D721Med (cell line): Measurements from ENCODE around the gene ELFN2.

Source experiments
- DNase-seq: peaks from one replicate; pipeline ENCODE4 v3.0.0; 2011; ENCODE audit warnings: low spot score; ENCODE audit not compliant: insufficient read length
- FAIRE-seq: peaks from 2 replicates; lab custom pipeline; 2011; peaks lifted over from hg19 to GRCh38; lab: Jason Lieb, UNC
- TF ChIP-seq, protein P1 (sequence below): IDR thresholded peaks from 2 replicates; pipeline ENCODE4 v1.5.1; 2012; ENCODE audit warnings: mild to moderate bottlenecking, control low read depth; ENCODE audit not compliant: insufficient read depth; ENCODE audit errors: missing control alignments

The ELFN2 gene

DNA sequence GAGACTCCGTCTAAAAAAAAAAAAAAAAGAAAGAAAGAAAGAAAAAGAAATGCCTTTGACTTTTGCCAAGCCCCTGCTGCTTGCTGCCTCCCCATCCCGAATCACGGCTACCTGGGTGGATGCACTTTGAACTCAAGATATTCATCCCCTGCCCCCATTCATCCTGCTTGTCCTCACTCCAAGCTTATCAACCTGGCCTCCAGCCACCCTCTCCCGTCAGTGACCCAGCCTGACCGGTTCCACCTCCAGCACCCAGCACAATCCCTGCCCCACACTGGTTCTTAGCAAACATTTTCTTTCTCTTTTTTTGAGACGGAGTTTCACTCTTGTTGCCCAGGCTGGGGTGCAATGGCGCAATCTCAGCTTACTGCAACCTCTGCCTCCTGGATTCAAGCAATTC is 100.6 kb downstream of the ELFN2 start:
- no peak for DNase-seq
- TF ChIP-seq, protein P1, sequence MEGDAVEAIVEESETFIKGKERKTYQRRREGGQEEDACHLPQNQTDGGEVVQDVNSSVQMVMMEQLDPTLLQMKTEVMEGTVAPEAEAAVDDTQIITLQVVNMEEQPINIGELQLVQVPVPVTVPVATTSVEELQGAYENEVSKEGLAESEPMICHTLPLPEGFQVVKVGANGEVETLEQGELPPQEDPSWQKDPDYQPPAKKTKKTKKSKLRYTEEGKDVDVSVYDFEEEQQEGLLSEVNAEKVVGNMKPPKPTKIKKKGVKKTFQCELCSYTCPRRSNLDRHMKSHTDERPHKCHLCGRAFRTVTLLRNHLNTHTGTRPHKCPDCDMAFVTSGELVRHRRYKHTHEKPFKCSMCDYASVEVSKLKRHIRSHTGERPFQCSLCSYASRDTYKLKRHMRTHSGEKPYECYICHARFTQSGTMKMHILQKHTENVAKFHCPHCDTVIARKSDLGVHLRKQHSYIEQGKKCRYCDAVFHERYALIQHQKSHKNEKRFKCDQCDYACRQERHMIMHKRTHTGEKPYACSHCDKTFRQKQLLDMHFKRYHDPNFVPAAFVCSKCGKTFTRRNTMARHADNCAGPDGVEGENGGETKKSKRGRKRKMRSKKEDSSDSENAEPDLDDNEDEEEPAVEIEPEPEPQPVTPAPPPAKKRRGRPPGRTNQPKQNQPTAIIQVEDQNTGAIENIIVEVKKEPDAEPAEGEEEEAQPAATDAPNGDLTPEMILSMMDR, result no peak
- no peak for FAIRE-seq

DNA sequence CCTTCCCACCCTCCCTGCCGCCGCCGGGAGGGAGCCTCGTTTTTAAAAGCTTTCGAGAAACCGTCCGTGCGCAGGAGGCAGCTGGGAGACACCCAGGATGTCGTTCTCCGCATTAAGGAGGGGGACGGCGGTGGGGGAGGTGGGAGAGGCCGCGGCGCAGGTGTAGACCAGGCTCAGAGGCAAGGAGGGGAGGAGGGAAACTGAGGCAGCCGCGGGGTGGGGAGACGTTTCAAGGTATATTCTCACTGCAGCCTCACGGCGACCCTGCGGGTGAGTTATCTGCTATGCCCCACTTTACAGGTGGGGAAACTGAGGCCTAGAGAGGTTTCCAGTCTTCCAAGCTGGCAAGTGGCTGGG is 102.3 kb downstream of the ELFN2 start:
- no peak for DNase-seq
- TF ChIP-seq, protein P1, result no peak
- no peak for FAIRE-seq

DNA sequence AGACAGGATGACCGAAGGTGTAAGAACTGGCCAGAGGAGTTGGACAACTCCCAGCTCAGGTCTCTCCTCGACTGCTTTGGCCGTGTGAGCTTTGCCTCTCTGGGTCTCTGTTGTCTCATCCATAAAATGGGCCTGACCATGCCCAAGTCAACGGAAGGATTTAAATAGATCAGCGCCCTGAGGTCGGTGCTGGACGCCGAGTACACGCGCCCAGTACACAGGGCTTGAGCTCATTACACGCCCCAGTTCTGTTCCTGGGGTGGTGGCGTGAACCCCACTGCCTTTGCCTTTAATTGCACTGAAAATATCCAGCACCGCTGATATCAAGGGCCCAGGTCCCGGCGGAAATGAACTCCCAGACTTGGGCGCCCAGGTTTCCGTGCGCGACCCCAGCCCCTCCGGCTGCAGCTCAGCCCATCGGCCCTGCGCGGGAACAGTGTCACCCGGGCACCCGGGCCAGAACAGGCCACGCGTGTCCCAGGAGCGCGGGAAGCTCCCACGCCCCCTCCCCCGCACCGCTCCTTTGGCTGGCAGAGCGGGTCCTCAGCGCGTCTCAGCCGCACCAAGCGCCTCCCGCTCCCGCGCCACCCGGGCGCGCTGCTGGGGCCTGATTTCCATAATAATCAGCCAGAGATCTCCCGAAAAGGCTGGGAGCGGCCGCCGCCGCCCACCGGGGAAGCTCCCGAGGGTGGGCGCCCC is 102.8 kb downstream of the ELFN2 start:
- DNase-seq, result no peak
- TF ChIP-seq, protein P1, result no peak
- FAIRE-seq, result no peak

DNA sequence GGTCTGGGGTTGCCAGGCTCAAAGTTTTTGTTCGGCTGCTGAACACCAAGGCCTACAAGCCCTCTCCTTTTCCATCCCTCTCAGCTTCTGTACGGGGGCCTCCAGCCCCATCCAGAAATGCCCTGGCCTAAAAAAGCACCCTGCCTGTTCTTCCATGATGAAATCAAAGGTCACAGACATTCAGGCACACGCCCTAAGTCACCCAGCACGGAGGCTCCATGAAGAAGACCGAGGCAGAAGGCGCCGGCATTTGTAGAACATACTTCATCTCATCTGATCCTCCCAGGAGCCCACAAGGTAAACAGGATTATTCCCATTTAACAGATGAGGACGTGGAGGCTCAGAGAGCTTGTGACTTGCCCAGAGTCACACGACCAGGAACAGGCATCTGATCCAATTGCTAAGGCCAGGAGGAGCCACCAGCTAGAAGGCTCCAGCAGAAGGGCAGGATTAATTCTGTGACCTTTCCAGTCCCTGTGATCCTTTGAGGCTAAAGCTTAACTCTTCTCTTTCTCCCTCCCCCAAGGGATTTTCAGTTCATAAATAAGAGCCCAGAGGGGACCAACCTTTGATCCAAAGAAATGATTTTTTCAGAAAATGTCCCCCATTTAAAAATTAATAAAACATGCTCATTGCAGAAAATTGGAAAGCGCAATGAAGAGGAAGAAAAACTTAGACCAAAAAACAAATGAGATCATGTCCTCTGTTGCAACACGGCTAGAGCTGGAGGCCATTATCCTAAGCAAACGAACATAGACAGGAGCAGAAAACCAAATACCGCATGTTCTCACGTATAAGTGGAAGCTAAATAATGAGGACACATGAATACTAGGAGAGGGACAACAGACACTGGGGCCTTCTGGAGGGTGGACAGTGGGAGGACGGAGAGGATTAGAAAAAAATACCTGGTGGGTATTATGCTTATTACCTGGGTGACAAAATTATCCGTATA is 106.3 kb downstream of the ELFN2 start:
- FAIRE-seq, result no peak
- no peak for DNase-seq
- TF ChIP-seq, protein P1, result no peak

DNA sequence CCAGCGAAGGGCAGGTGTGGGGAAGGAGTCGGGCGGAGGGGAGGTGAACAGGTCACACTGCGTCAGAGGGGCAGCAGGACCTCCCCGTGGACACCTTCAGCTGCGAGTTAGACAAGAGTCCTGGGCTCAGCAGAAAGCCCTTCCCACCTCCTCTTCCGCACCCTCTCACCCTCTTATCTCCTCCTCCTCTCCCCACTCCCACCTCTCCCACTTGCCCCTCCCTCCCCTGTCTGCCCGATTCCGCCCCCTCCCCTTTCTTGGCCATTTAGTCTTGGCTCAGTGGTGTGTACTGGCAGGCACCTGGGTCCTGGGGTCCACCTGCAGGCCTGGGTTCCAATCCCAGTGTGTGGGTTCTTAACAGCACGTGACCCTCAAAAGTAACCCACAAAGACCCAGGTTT is 107.8 kb downstream of the ELFN2 start:
- TF ChIP-seq, protein P1, result no peak
- no peak for FAIRE-seq
- no peak for DNase-seq

DNA sequence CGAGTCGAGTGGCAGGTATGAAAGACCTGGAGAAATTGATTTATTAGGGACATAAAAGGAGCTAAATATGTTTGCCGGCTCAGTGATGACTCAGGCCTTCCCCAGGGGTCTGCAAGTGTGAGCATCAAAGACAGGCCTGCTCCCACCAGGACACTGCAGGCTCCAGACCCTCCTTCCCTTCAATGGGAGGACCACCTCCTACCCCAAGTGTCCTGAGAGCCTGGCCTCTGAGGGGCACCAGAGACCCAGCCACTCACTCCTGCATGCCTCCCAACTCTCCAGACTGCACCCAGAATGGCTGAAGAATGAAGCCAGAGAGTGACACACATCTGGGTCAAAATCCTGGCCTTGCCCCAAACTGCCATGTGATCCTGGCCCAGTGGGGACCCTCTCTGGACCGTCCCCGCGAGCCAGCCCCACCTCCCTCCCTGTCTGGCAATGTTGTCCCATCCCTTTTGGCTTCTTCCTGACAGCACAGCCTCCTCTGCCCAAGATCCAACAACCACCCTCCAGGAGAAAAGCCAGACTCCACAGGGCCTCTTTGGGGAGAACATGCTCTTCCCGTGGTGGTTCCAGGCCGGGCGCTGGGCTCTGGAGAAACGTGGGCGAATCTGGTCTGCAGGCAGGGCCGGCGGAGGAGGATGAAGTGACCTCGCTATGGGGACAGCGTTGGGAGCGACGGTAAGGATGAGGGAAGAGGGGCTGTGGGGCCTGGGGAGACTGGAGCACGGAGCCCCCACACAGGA is 108.7 kb downstream of the ELFN2 start:
- DNase-seq (no peak), FAIRE-seq (no peak)
- TF ChIP-seq, protein P1, result no peak
